SJCRH30 (cell line): ENCODE measurements around the gene EHMT2. TPM values are rescaled to one million over a fixed set of nuclear protein-coding genes. Genes with fewer than 3 reads are reported as not detected.

Source experiments
- DNase-seq, 2 experiments: peaks; one replicate each; pipeline ENCODE4 v3.0.0-alpha.2; 2015 to 2020
- H3K27ac ChIP-seq: fragments of 250-450 bp; sonication (Bioruptor Pico); 2 replicates; pipeline ENCODE4 v1.5.1; 2020; ENCODE audit warnings: mild to moderate bottlenecking, moderate library complexity
- H3K27me3 ChIP-seq: fragments of 250-450 bp; sonication (Bioruptor Pico); 2 replicates; pipeline ENCODE4 v1.5.1; 2020; ENCODE audit warnings: mild to moderate bottlenecking, moderate library complexity
- H3K36me3 ChIP-seq: fragments of 250-450 bp; sonication (Bioruptor Pico); 2 replicates; pipeline ENCODE4 v1.5.1; 2020; ENCODE audit warnings: mild to moderate bottlenecking, moderate library complexity
- H3K4me1 ChIP-seq: fragments of 250-450 bp; sonication (Bioruptor Pico); 2 replicates; pipeline ENCODE4 v1.5.1; 2020; ENCODE audit warnings: mild to moderate bottlenecking, moderate library complexity
- H3K4me3 ChIP-seq: fragments of 250-450 bp; sonication (Bioruptor Pico); 2 replicates; pipeline ENCODE4 v1.5.1; 2020; ENCODE audit warnings: mild to moderate bottlenecking, moderate library complexity
- H3K9me3 ChIP-seq: fragments of 250-450 bp; sonication (Bioruptor Pico); replicated peaks from 2 replicates; pipeline ENCODE4 v1.5.1; 2020; ENCODE audit warnings: mild to moderate bottlenecking, moderate library complexity
- total RNA-seq: library from RNA; depleted of rRNA; stranded (reverse); fragments of >200 nt; shearing (Covaris generic); gene quantifications from 2 replicates; pipeline ENCODE4 v1.2.3, GENCODE V29; 2014; rRNA removed

Gene EHMT2
- total RNA-seq, 1 experiment from 2014 or later = 42.1 TPM

DNA sequence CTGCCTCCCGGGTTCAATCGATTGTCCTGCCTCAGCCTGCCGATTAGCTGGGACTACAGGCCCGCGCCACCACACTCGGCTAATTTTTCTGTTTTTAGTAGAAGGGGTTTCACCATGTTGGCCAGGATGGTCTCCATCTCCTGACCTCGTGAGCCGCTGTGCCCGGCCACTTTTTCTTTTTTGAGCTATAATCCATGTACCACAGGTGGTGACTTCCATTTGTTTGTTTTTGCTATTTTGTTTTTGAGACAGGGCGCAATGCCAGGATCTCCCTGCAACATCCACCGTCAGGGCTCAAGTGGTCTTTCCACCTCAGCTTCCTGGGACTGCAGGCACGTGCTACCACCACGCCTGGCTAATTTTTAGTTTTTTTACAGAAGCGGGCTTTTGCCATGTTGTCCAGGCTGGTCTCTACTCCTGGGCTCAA, 61.4 kb downstream of the EHMT2 start:
- H3K9me3 ChIP-seq = no peaks in the 10 kb centered on the region
- peaks cover 9% of the 10 kb centered on the region for H3K4me1 ChIP-seq
- H3K36me3 ChIP-seq = peaks cover 51% of the 10 kb centered on the region
- no peak for DNase-seq
- peak overlapping the region; percentile 93 for H3K4me3 ChIP-seq
- H3K27ac ChIP-seq = peak overlapping the region; percentile 14; the same call in 1 of the 2 replicates
- H3K27me3 ChIP-seq = no peaks in the 10 kb centered on the region

DNA sequence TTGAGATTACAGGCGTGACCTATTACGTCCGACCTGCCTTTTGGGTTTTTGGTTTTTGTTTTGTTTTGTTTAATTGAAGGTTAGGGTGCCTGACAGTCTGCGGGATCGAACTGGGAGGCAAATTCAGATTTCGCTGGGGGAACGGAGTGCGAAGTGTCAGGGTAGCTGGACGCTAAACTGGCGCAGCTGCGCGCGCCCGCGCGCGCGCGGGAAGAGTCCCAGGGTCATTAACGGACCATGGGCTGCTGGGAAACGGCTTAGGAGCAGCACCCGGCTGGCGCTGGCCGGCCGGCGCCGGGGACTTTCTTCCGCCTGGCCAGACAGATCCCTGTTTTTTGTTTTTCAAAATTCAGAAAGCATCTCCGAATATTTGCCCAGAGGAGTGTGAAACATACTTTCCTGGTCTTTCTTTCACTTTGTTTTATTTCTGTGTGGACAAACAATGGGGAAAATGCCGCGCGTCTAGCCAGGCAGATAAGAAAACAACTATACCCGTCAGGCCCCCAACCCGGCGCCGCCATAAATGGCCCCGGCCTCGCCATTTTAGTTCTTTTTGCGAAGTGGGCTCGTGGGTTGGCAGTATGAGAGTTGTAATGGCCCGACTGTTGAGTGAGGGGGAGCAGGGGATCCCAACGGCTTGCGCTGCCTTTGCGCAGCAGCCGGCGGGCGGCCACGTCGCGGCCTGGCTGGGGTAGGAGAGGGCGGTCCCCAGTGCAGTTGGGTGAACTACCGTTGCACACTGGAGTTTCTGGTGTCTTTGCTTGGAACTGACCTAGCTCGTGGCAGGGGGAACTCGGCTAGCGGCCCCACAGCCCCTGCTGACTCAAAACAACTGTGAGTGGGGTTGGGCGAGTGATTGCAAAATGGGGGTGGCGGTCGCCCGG, 62.9 kb downstream of the EHMT2 start:
- H3K27me3 ChIP-seq = no peaks in the 10 kb centered on the region
- H3K36me3 ChIP-seq = peaks cover 38% of the 10 kb centered on the region
- peak overlapping the region; percentile 98 for H3K27ac ChIP-seq
- DNase-seq = peak; percentile 92 to 94
- peak overlapping the region; percentile 93 for H3K4me3 ChIP-seq
- H3K4me1 ChIP-seq = peaks cover 9% of the 10 kb centered on the region
- no peaks in the 10 kb centered on the region for H3K9me3 ChIP-seq

DNA sequence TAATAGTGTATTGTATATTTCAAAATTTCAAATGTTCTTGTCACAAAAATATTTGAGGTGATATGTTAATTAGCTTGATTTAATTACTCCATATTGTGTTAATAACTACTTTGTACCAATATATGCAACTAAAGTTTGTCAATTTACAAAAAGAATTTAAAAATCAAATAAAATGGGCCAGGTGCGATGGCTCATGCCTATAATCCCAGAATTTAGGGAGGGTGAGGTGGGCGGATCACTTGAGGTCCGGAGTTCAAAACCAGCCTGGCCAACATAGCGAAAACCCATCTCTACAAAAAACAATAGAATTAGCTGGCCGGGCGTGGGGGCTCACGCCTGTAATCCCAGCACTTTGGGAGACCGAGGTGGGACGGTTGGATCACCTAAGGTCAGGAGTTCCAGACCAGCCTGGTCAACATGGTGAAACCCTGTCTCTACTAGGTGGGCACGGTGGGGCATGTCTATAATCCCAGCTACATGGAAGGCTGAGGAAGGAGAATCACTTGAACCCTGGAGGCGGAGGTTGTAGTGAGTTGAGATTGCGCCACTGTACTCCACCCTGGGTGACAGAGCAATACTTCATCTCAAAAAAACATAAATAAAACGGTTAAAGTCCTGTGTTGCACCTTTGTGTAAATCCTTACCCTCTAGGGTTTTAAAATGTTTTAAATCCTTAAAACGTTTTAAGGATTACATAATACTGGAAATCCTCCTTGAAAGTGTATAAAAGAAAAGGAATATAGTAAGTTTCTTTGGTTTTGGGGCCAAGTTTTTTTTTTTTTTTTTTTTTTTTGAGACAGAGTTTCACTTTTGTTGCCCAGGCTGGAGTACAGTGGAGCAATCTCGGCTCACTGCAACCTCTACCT, 65.9 kb downstream of the EHMT2 start:
- no peaks in the 10 kb centered on the region for H3K9me3 ChIP-seq
- DNase-seq = no peak
- no peak overlapping the region for H3K4me3 ChIP-seq
- H3K27ac ChIP-seq = no peak overlapping the region
- peaks cover 8% of the 10 kb centered on the region for H3K36me3 ChIP-seq
- H3K4me1 ChIP-seq = no peaks in the 10 kb centered on the region; the same call in 1 of the 2 replicates
- H3K27me3 ChIP-seq = no peaks in the 10 kb centered on the region

DNA sequence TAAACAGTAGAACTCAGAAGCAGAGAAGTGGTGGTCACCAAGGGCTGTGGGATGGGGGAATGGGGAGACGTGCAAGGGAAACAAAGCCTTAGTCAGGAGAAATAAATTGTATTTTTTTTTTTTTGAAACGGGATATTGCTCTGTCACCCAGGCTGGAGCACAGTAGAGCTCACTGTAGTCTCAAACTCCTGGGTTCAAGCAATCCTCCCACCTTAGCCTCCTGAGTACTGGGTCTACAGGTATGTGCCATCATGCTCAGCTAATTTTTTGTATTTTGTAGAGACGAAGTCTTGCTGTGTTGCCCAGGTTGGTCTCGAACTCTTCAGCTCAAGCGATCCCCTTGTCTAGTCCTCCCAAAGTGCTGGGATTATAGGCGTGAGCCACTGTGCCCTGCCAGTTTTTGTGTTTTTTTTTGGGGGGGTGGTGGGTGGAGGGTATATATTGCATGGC, 66.6 kb downstream of the EHMT2 start:
- Histone ChIP-seq H3K4me1 (no peaks in the 10 kb centered on the region), H3K27me3 (no peaks in the 10 kb centered on the region), H3K4me3 (peak overlapping the region; percentile 56), H3K27ac (no peak overlapping the region), H3K9me3 (no peaks in the 10 kb centered on the region), H3K36me3 (peaks cover 1% of the 10 kb centered on the region)
- no peak for DNase-seq

Other genes starting within 250 kb of the EHMT2 start
- gene BAG6, start 245.0 kb downstream of the EHMT2 start, total RNA-seq = 165 and 188 TPM in 2 replicates
- 1.8 and 2.0 TPM in 2 replicates for gene APOM, start 241.8 kb downstream of the EHMT2 start, total RNA-seq
- 17.6 and 19.0 TPM in 2 replicates for gene C6orf47, start 236.9 kb downstream of the EHMT2 start, total RNA-seq
- gene GPANK1, start 232.7 kb downstream of the EHMT2 start, total RNA-seq = 19.5 and 23.6 TPM in 2 replicates
- gene CSNK2B, start 231.6 kb downstream of the EHMT2 start, total RNA-seq = 197 and 208 TPM in 2 replicates
- 3.2 and 7.0 TPM in 2 replicates for gene LY6G5B, start 227.7 kb downstream of the EHMT2 start, total RNA-seq
- 0.25 and 1.6 TPM in 2 replicates for gene LY6G5C, start 216.6 kb downstream of the EHMT2 start, total RNA-seq
- gene ABHD16A, start 194.4 kb downstream of the EHMT2 start, total RNA-seq = 18.8 and 22.4 TPM in 2 replicates
- not detected in 2 replicates for gene LY6G6F, start 190.8 kb downstream of the EHMT2 start, total RNA-seq
- not detected in 2 replicates for gene LY6G6D, start 182.3 kb downstream of the EHMT2 start, total RNA-seq
- gene LY6G6C, start 176.0 kb downstream of the EHMT2 start, total RNA-seq = not detected in 2 replicates
- gene MPIG6B, start 174.3 kb downstream of the EHMT2 start, total RNA-seq = 0.47 TPM in 1 of 2 replicates, not detected in the other
- 39.1 and 42.7 TPM in 2 replicates for gene DDAH2, start 168.4 kb downstream of the EHMT2 start, total RNA-seq
- 210 and 234 TPM in 2 replicates for gene CLIC1, start 161.2 kb downstream of the EHMT2 start, total RNA-seq
- gene MSH5, start 157.7 kb downstream of the EHMT2 start, total RNA-seq = 12.9 and 13.4 TPM in 2 replicates
- gene SAPCD1, start 135.0 kb downstream of the EHMT2 start, total RNA-seq = 0.89 and 1.4 TPM in 2 replicates
- 0.28 and 0.34 TPM in 2 replicates for gene VWA7, start 120.4 kb downstream of the EHMT2 start, total RNA-seq
- 42.5 and 45.8 TPM in 2 replicates for gene VARS1, start 101.9 kb downstream of the EHMT2 start, total RNA-seq
- gene LSM2, start 90.7 kb downstream of the EHMT2 start, total RNA-seq = 90.1 and 106 TPM in 2 replicates
- gene HSPA1L, start 82.4 kb downstream of the EHMT2 start, total RNA-seq = 0.10 and 0.14 TPM in 2 replicates
- 0.56 TPM in 1 of 2 replicates, not detected in the other for gene HSPA1A, start 82.2 kb downstream of the EHMT2 start, total RNA-seq
- gene HSPA1B, start 70.0 kb downstream of the EHMT2 start, total RNA-seq = 106 and 118 TPM in 2 replicates
- gene NEU1, start 34.9 kb downstream of the EHMT2 start, total RNA-seq = 21.2 and 23.3 TPM in 2 replicates
- 0.12 TPM in 1 of 2 replicates, not detected in the other for gene SLC44A4, start 18.7 kb downstream of the EHMT2 start, total RNA-seq
- gene ZBTB12, start 4.4 kb upstream of the EHMT2 start, total RNA-seq = 4.8 and 5.4 TPM in 2 replicates
- gene C2, start 30.0 kb upstream of the EHMT2 start, total RNA-seq = 1.2 and 1.5 TPM in 2 replicates
- not detected in 2 replicates for gene CFB, start 48.4 kb upstream of the EHMT2 start, total RNA-seq
- gene NELFE, start 61.3 kb upstream of the EHMT2 start, total RNA-seq = 66.3 and 70.1 TPM in 2 replicates
- 27.3 and 37.4 TPM in 2 replicates for gene SKIC2, start 61.5 kb upstream of the EHMT2 start, total RNA-seq
- gene DXO, start 74.4 kb upstream of the EHMT2 start, total RNA-seq = 13.8 and 17.8 TPM in 2 replicates
- 0.81 and 2.5 TPM in 2 replicates for gene C4A, start 84.4 kb upstream of the EHMT2 start, total RNA-seq
- 1.2 and 1.8 TPM in 2 replicates for gene C4B, start 117.1 kb upstream of the EHMT2 start, total RNA-seq
- gene CYP21A2, start 140.7 kb upstream of the EHMT2 start, total RNA-seq = 0.08 TPM in 1 of 2 replicates, not detected in the other
- 1.6 and 3.3 TPM in 2 replicates for gene TNXB, start 211.6 kb upstream of the EHMT2 start, total RNA-seq
- gene ATF6B, start 230.5 kb upstream of the EHMT2 start, total RNA-seq = 26.1 and 33.0 TPM in 2 replicates
- 8.2 and 8.7 TPM in 2 replicates for gene FKBPL, start 232.6 kb upstream of the EHMT2 start, total RNA-seq